Mucosa of descending colon (tissue), 3 donors: Measurements from ENCODE around the gene ACOT7. TPM values are rescaled to one million over a fixed set of nuclear protein-coding genes. Genes with fewer than 3 reads are reported as not detected.

Experiments used
- ATAC-seq: fragments of 200-7000 bp; cut with Tn5 transposase; one replicate; pipeline ENCODE4 v1.9.1; 2020; ENCODE audit warnings: mild to moderate bottlenecking, moderate library complexity
- DNase-seq, 3 donors: peaks; one replicate each; pipeline ENCODE4 v3.0.0-alpha.2; 2020
- H3K36me3 ChIP-seq: fragments of 200-600 bp; one replicate; pipeline ENCODE4 v1.8.0; 2021; ENCODE audit warnings: low read depth, mild to moderate bottlenecking
- H3K4me1 ChIP-seq: fragments of 200-600 bp; one replicate; pipeline ENCODE4 v1.8.0; 2021; ENCODE audit warnings: low read depth, mild to moderate bottlenecking
- H3K4me3 ChIP-seq: fragments of 200-600 bp; one replicate; pipeline ENCODE4 v1.8.0; 2021; ENCODE audit warnings: mild to moderate bottlenecking
- H3K9me3 ChIP-seq: fragments of 200-600 bp; one replicate; pipeline ENCODE4 v1.8.0; 2021; ENCODE audit warnings: mild to moderate bottlenecking
- intact Hi-C, 2 donors: fragments of 100-400 bp; cut with DNase I in 1 of 2; cut with micrococcal nuclease in 1 of 2; formaldehyde crosslinking; loops; one replicate each; pipeline versions ENCODE4 v1.11.0 to v1.11.1; 2022; cut with DNase I, micrococcal nuclease
- total RNA-seq, 3 donors: library from RNA; stranded (reverse); fragmentation: NEBNext Ultra II Directional in 2 of 3; extraction: Animal tissue kit (Norgen Biotek cat#: 25700) in 2 of 3; gene quantifications; one replicate each; pipeline versions ENCODE4 v1.2.1 to v1.2.4, GENCODE V29; 2021 to 2023
- TF ChIP-seq, protein P1 (sequence below): fragments of 200-600 bp; IDR thresholded peaks from one replicate; pipeline ENCODE4 v1.8.0; 2022; ENCODE audit warnings: antibody characterized with exemption, mild to moderate bottlenecking
- donor health status: DM: no; HTN: no; CAD: no; lungs with moderate emphysema.
- donor health status: DM: no; HTN: no; CAD: no.
- donor health status: DM: no; HTN: yes; CAD: no.

Gene ACOT7
- total RNA-seq, 3 donors from 2014 or later = 37.9 to 60.1 (median 42.7) TPM

DNA sequence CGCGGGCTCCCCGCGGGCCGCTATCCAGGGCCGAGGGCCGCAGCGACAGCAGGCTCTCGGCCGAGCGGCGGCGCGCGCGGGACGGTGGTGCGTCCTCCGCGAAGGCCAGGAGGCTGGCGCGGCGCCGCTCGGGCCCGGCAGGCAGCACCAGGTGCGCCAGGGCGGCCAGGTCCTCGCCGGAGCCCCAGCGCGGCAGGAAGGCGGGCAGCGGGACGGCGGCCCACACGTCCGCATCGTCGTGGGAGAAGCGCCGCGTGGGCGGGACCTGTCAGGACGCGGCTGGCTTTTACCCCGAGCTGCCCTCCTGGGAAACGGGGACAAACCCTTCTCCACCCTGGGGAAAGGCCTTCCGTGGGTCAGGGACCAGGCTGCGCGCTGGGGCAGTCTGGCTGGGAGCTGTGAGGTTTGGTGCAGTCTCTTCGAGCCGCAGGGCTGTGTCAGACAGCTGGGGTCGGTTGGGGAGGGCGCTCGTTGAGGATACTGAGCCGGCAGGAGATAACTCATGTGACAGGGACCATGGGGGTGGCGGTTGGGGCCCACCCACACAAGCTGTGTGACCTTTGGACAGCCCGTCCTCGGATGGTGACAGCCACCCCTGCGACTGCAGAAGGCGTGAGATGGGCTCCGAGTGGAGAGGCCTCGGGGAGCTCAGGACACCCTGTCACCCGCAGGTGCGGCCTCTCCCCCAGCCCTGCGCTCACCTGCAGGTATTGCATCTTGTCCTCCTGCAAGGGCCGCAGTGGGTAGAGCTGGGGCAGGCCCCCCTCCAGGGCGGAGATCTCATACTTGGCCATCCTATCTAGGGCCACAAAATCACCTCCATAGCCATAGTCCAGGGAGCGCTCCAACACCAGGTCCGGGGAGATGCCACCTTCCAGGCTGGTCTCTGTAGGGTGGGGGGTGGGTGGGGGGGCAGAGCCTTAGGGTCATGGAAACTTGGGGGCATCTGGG is 143.6 kb downstream of the ACOT7 start:
- Histone ChIP-seq H3K4me3 (no peak overlapping the region), H3K4me1 (peaks cover 10% of the 10 kb centered on the region), H3K36me3 (no peaks in the 10 kb centered on the region), H3K9me3 (no peaks in the 10 kb centered on the region)
- intact Hi-C loops = loop anchor here (5.0 to 10.0 kb wide), 2 partner anchors 87 to 155 kb away; no protein-coding TSS in a partner anchor
- DNase-seq (peak in 1 of 3 donors; percentile 45), ATAC-seq (peak; percentile 14)
- TF ChIP-seq, protein P1, sequence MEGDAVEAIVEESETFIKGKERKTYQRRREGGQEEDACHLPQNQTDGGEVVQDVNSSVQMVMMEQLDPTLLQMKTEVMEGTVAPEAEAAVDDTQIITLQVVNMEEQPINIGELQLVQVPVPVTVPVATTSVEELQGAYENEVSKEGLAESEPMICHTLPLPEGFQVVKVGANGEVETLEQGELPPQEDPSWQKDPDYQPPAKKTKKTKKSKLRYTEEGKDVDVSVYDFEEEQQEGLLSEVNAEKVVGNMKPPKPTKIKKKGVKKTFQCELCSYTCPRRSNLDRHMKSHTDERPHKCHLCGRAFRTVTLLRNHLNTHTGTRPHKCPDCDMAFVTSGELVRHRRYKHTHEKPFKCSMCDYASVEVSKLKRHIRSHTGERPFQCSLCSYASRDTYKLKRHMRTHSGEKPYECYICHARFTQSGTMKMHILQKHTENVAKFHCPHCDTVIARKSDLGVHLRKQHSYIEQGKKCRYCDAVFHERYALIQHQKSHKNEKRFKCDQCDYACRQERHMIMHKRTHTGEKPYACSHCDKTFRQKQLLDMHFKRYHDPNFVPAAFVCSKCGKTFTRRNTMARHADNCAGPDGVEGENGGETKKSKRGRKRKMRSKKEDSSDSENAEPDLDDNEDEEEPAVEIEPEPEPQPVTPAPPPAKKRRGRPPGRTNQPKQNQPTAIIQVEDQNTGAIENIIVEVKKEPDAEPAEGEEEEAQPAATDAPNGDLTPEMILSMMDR = no peak

DNA sequence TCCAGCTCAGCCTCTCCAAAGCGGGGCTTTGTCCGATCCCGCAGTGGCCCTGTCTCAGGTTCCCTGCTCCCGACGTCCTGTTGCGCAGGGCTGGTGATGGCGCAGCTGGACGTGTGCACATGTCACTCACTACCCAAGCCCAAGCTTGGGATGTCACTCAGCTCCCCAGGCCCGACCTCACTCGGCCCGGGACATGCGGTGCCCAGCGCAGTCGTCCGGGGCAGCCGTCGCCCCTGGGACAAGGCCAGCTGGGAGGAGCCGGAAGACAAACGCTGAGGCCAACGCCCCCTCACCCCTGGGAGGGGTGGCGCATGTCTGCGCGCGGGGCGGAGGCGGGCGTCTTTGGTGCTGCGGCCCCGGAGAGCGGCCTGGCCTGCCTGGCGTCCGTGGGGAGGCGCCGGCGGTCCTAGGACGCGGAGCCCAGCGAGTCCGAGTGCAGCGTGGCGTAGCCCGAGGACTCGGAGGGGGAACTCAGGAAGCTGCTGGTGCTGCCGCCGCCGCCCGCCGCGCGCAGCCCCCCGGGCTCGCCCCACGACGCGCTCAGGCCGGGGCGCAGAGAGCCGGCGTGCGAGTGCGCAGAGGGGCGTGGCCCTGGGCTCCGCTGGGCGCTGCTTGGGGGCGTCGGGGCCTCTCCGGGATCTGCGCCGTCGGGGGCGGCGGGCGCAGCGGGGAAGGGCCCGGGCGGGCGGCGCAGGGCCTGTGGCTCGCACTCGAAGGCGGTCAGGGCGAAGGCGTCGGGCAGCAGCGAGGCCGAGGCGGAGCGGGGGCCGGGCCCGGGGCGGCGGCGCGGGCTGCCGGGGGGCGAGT is 144.4 kb downstream of the ACOT7 start:
- Histone ChIP-seq H3K4me1 (peaks cover 10% of the 10 kb centered on the region), H3K9me3 (no peaks in the 10 kb centered on the region), H3K36me3 (no peaks in the 10 kb centered on the region), H3K4me3 (no peak overlapping the region)
- TF ChIP-seq, protein P1 = no peak
- ATAC-seq (peak; percentile 34), DNase-seq (peak in 2 of 3 donors; percentile 51 to 71)
- intact Hi-C loops = loop anchor here (5.0 to 10.0 kb wide), 2 partner anchors 88 to 156 kb away; no protein-coding TSS in a partner anchor

- DNase-seq = no peak
- no peak for ATAC-seq
- no peaks in the 10 kb centered on the region for H3K9me3 ChIP-seq
- H3K36me3 ChIP-seq = no peaks in the 10 kb centered on the region
- intact Hi-C loops = loop anchor here (5.0 to 10.0 kb wide), 2 partner anchors 89 to 157 kb away; no protein-coding TSS in a partner anchor
- H3K4me3 ChIP-seq = no peak overlapping the region
- H3K4me1 ChIP-seq = peaks cover 10% of the 10 kb centered on the region
- TF ChIP-seq, protein P1 = no peak
Measured at GRCh38 chr1:6248161-6248776, 145.3 kb downstream of the ACOT7 start.

GRCh38 chr1:6247651-6248050 is 145.9 kb downstream of the ACOT7 start:
- TF ChIP-seq, protein P1 = no peak
- H3K4me3 ChIP-seq = no peak overlapping the region
- ATAC-seq (no peak), DNase-seq (no peak)
- no peaks in the 10 kb centered on the region for H3K9me3 ChIP-seq
- intact Hi-C loops = loop anchor here (2.0 to 10.0 kb wide), 3 partner anchors 90 to 157 kb away; no protein-coding TSS in a partner anchor
- no peaks in the 10 kb centered on the region for H3K36me3 ChIP-seq
- H3K4me1 ChIP-seq = peaks cover 10% of the 10 kb centered on the region
